OCI-LY7 (cell line): ENCODE data around the gene TCP11.

ENCODE experiments used
- EZH2phosphoT487 ChIP-seq: fragments of 200-600 bp; sonication (generic); IDR thresholded peaks from 2 replicates; pipeline ENCODE4 v1.6.1; 2018; ENCODE audit warnings: low read depth, borderline replicate concordance, mild to moderate bottlenecking, mixed run types, antibody characterized with exemption, low read length, moderate library complexity, mixed read lengths
- TF ChIP-seq, protein P1 (sequence below): fragments of 200-600 bp; sonication (generic); conservative IDR thresholded peaks from 2 replicates; pipeline ENCODE4 v1.5.1; 2014; ENCODE audit warnings: mild to moderate bottlenecking, antibody characterized with exemption, low read length, moderate library complexity, mixed read lengths

- TF ChIP-seq, protein P1, sequence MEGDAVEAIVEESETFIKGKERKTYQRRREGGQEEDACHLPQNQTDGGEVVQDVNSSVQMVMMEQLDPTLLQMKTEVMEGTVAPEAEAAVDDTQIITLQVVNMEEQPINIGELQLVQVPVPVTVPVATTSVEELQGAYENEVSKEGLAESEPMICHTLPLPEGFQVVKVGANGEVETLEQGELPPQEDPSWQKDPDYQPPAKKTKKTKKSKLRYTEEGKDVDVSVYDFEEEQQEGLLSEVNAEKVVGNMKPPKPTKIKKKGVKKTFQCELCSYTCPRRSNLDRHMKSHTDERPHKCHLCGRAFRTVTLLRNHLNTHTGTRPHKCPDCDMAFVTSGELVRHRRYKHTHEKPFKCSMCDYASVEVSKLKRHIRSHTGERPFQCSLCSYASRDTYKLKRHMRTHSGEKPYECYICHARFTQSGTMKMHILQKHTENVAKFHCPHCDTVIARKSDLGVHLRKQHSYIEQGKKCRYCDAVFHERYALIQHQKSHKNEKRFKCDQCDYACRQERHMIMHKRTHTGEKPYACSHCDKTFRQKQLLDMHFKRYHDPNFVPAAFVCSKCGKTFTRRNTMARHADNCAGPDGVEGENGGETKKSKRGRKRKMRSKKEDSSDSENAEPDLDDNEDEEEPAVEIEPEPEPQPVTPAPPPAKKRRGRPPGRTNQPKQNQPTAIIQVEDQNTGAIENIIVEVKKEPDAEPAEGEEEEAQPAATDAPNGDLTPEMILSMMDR = no peak
- no peak for TF ChIP-seq EZH2phosphoT487
These were observed 49.2 kb upstream of the TCP11 start for GRCh38 chr6:35190306-35190705.
